ENCODE data around the gene GLT1D1. TPM values are rescaled to one million over a fixed set of nuclear protein-coding genes. Genes with fewer than 3 reads are reported as not detected.

Gene GLT1D1
- total RNA-seq, 4 donors from 2014 or later: not detected

GRCh38 chr12:128820723-128821432 is 32.4 kb upstream of the GLT1D1 start:
- TF ChIP-seq POLR2AphosphoS5 (IDR thresholded peaks at IDR 0.05) (peak in 2 of 3 donors; percentile 58 to 69), POLR2A (IDR thresholded peaks at IDR 0.05) (peak; percentile 36), CTCF (IDR thresholded peaks at IDR 0.05) (no peak), EP300 (IDR thresholded peaks at IDR 0.05; ENCODE audit: low read depth) (no peak)
- intact Hi-C loops (cut with DNase I; ENCODE audit: low total_unique reads) (no loop called here), in situ Hi-C loops (cut with MboI; ENCODE audit: low pct_ligation_motif_present in 1 of 4, low pct_unique_long_range_greater_than_20kb in 1 of 4, low sequenced_read_pairs in 3 of 4) (no loop called here)
- Histone ChIP-seq H3K9me3 (no peaks in the 10 kb centered on the region), H3K4me3 (no peak overlapping the region), H3K36me3 (no peaks in the 10 kb centered on the region), H3K4me1 (peaks cover 10 to 67% (median 21%) of the 10 kb centered on the region in 4 donors), H3K27ac (peak overlapping the region in 3 of 4 donors; percentile 22 to 39 (median 32)), H3K27me3 (no peaks in the 10 kb centered on the region)
- peak; percentile 69 for DNase-seq
- 63 to 86% methylated on average over 3 to 7 of the region's 7 CpGs for WGBS, 2 donors (ENCODE audit: low coverage in 1 of 2)

- Histone ChIP-seq H3K4me1 (peaks cover 6 to 44% (median 19%) of the 10 kb centered on the region in 4 donors), H3K9me3 (no peaks in the 10 kb centered on the region), H3K27me3 (no peaks in the 10 kb centered on the region), H3K27ac (peak overlapping the region; percentile 85 to 93 (median 90)), H3K36me3 (no peaks in the 10 kb centered on the region), H3K4me3 (peak overlapping the region; percentile 56 to 93 (median 72))
- DNase-seq: peak; percentile 57
- in situ Hi-C loops (cut with MboI; ENCODE audit: low pct_ligation_motif_present in 1 of 4, low pct_unique_long_range_greater_than_20kb in 1 of 4, low sequenced_read_pairs in 3 of 4) (no loop called here), intact Hi-C loops (cut with DNase I; ENCODE audit: low total_unique reads) (no loop called here)
- TF ChIP-seq POLR2AphosphoS5 (IDR thresholded peaks at IDR 0.05) (peak in 1 of 3 donors; percentile 13), EP300 (IDR thresholded peaks at IDR 0.05; ENCODE audit: low read depth) (no peak), POLR2A (IDR thresholded peaks at IDR 0.05) (no peak), CTCF (IDR thresholded peaks at IDR 0.05) (no peak)
- WGBS, 2 donors (ENCODE audit: low coverage in 1 of 2): 0% methylated on average over 57 of the region's 88 CpGs; no CpG with 5 or more reads in 1 of the 2 donors
Observed at GRCh38 chr12:128823216-128823915, 29.9 kb upstream of the GLT1D1 start.

GRCh38 chr12:128823916-128824839 is 29.1 kb upstream of the GLT1D1 start, which contains the start of gene SLC15A4:
SLC15A4 (minus strand) TSS chr12:128823958; CDS start chr12:128823943, 15 bp downstream.
- H3K4me1 ChIP-seq: peaks cover 6 to 36% (median 17%) of the 10 kb centered on the region in 4 donors
- H3K36me3 ChIP-seq: no peaks in the 10 kb centered on the region
- no peaks in the 10 kb centered on the region for H3K27me3 ChIP-seq
- in situ Hi-C loops (cut with MboI; ENCODE audit: low pct_ligation_motif_present in 1 of 4, low pct_unique_long_range_greater_than_20kb in 1 of 4, low sequenced_read_pairs in 3 of 4): no loop called here
- H3K27ac ChIP-seq: peak within 1 kb of the TSS; percentile 87 to 93 (median 90)
- WGBS, 2 donors (ENCODE audit: low coverage in 1 of 2): 0 to 6% methylated on average over 3 to 60 of the region's 63 CpGs
- intact Hi-C loops (cut with DNase I; ENCODE audit: low total_unique reads): no loop called here
- H3K9me3 ChIP-seq: no peaks in the 10 kb centered on the region
- peak within 1 kb of the TSS; percentile 60 to 93 (median 84) for H3K4me3 ChIP-seq
- peak; percentile 98 for DNase-seq
- peak; percentile 92 for TF ChIP-seq POLR2A (IDR thresholded peaks at IDR 0.05)
- TF ChIP-seq EP300 (IDR thresholded peaks at IDR 0.05; ENCODE audit: low read depth): no peak
- TF ChIP-seq POLR2AphosphoS5 (IDR thresholded peaks at IDR 0.05): peak; percentile 93 to 97 (median 95)
- TF ChIP-seq CTCF (IDR thresholded peaks at IDR 0.05): peak in 1 of 5 experiments; percentile 17

All from transverse colon (tissue), 4 donors.